ENCODE data around the gene TTYH3. TPM values are rescaled to one million over a fixed set of nuclear protein-coding genes. Genes with fewer than 3 reads are reported as not detected.

The TTYH3 gene
- total and polyA plus RNA-seq, 9 donors = 5.6 to 34.4 (median 22.0) TPM

DNA sequence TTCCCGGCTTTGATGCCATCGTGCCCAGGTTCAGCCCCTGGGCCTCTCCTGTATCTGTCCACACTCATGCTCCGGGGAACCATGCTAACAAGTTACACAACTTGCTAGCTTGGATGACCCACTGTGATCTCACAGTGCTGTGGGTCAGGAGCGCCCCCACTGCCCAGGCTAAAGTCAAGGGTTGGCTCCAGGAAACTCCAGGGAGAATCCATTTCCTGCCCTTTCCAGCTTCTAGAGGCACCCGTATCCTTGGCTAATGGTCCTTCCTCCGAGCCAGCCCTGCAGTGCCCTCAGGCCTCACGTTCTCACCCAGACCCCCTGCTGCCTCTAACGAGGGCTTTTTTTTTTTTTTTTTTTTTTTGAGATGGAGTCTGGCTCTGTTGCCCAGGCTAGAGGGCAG is 75.7 kb downstream of the TTYH3 start:
- WGBS, 3 donors = 75 to 80% (median 78%) methylated on average over 8 of the region's 8 CpGs
- Histone ChIP-seq H3K9me3 (no peaks in the 10 kb centered on the region), H3K4me1 (ENCODE audit: insufficient read depth) (peaks cover 4% of the 10 kb centered on the region), H3K4me3 (no peak overlapping the region), H3K27me3 (no peaks in the 10 kb centered on the region), H3K27ac (no peak overlapping the region), H3K36me3 (no peaks in the 10 kb centered on the region)
- TF ChIP-seq, protein P1, sequence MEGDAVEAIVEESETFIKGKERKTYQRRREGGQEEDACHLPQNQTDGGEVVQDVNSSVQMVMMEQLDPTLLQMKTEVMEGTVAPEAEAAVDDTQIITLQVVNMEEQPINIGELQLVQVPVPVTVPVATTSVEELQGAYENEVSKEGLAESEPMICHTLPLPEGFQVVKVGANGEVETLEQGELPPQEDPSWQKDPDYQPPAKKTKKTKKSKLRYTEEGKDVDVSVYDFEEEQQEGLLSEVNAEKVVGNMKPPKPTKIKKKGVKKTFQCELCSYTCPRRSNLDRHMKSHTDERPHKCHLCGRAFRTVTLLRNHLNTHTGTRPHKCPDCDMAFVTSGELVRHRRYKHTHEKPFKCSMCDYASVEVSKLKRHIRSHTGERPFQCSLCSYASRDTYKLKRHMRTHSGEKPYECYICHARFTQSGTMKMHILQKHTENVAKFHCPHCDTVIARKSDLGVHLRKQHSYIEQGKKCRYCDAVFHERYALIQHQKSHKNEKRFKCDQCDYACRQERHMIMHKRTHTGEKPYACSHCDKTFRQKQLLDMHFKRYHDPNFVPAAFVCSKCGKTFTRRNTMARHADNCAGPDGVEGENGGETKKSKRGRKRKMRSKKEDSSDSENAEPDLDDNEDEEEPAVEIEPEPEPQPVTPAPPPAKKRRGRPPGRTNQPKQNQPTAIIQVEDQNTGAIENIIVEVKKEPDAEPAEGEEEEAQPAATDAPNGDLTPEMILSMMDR (IDR thresholded peaks at IDR 0.05) = no peak
- TF ChIP-seq POLR2A (IDR thresholded peaks at IDR 0.05) (no peak), EP300 (IDR thresholded peaks at IDR 0.05) (no peak)
- intact Hi-C loops (cut with DNase I) = no loop called here
- DNase-seq = no peak

GRCh38 chr7:2708041-2708440 is 76.3 kb downstream of the TTYH3 start:
- no peaks in the 10 kb centered on the region for H3K27me3 ChIP-seq
- no peaks in the 10 kb centered on the region for H3K9me3 ChIP-seq
- TF ChIP-seq, protein P1 (IDR thresholded peaks at IDR 0.05) = no peak
- no peak for TF ChIP-seq POLR2A (IDR thresholded peaks at IDR 0.05)
- no peak for TF ChIP-seq EP300 (IDR thresholded peaks at IDR 0.05)
- WGBS, 3 donors = 91 to 94% (median 93%) methylated on average over 10 of the region's 10 CpGs
- no peaks in the 10 kb centered on the region for H3K36me3 ChIP-seq
- H3K4me3 ChIP-seq = no peak overlapping the region
- intact Hi-C loops (cut with DNase I) = no loop called here
- DNase-seq = no peak
- no peak overlapping the region for H3K27ac ChIP-seq
- peaks cover 4% of the 10 kb centered on the region for H3K4me1 ChIP-seq (ENCODE audit: insufficient read depth)

- intact Hi-C loops (cut with DNase I) = no loop called here
- no peak for DNase-seq
- no peak for TF ChIP-seq POLR2A (IDR thresholded peaks at IDR 0.05)
- TF ChIP-seq EP300 (IDR thresholded peaks at IDR 0.05) = no peak
- TF ChIP-seq, protein P1 (IDR thresholded peaks at IDR 0.05) = no peak
- H3K27ac ChIP-seq = no peak overlapping the region
- no peaks in the 10 kb centered on the region for H3K36me3 ChIP-seq
- H3K27me3 ChIP-seq = no peaks in the 10 kb centered on the region
- H3K9me3 ChIP-seq = no peaks in the 10 kb centered on the region
- no peak overlapping the region for H3K4me3 ChIP-seq
- WGBS, 3 donors = 83 to 85% (median 84%) methylated on average over 17 to 20 of the region's 20 CpGs
- H3K4me1 ChIP-seq (ENCODE audit: insufficient read depth) = peaks cover 4% of the 10 kb centered on the region
Observed at GRCh38 chr7:2708547-2709310, 76.9 kb downstream of the TTYH3 start.

DNA sequence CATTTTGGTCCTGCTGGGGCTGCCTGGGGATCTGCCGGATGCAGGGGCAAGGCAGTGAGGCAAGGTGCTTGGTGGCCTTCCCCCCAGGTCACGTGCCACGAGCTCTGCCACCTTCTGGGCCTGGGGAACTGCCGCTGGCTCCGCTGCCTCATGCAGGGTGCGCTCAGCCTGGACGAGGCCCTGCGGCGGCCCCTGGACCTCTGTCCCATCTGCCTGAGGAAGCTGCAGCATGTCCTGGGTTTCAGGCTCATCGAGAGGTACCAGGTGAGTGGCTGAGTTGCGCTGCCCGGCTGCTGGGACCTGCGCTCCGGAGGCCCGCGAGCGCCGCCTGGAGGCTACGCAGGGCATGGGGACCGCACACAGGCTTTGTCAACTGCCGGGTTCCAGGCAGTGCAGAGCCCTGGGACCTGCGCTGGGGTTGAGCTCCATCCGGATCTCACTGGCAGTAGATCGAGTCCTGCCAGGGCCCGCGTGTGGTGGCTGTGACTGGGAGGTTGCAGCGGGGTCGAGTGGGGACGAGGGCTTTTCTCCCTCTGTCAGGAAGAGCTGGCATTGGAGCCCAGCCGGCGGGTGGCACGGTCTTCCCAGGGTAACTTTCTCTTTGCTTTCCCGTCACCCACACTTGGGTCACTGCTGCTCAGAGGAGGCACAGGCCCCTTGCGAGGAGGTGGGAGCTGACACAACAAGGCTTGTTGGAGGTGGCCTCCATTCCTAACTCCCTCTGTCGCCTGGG is 77.9 kb downstream of the TTYH3 start:
- Histone ChIP-seq H3K36me3 (no peaks in the 10 kb centered on the region), H3K4me3 (no peak overlapping the region), H3K27ac (no peak overlapping the region), H3K27me3 (no peaks in the 10 kb centered on the region), H3K4me1 (ENCODE audit: insufficient read depth) (peaks cover 4% of the 10 kb centered on the region), H3K9me3 (no peaks in the 10 kb centered on the region)
- TF ChIP-seq POLR2A (IDR thresholded peaks at IDR 0.05) = no peak
- TF ChIP-seq, protein P1 (IDR thresholded peaks at IDR 0.05) = peak; percentile 24 to 64 (median 50)
- intact Hi-C loops (cut with DNase I) = no loop called here
- 43 to 51% (median 44%) methylated on average over 34 to 35 of the region's 35 CpGs for WGBS, 3 donors
- DNase-seq = peak; percentile 33 to 73 (median 61)

All from ovary (tissue), 9 donors.